22Rv1 (cell line): ENCODE results near the gene GABRB1.

Experiments
- ZFX ChIP-seq: fragments of 450-650 bp; IDR thresholded peaks from 2 replicates; pipeline ENCODE4 v1.6.1; 2017; ENCODE audit warnings: antibody characterized with exemption, borderline replicate concordance
- TF ChIP-seq, protein P1 (sequence below): fragments of 450-650 bp; IDR thresholded peaks from 2 replicates; pipeline ENCODE4 v1.5.1; 2017; ENCODE audit warnings: mild to moderate bottlenecking

DNA sequence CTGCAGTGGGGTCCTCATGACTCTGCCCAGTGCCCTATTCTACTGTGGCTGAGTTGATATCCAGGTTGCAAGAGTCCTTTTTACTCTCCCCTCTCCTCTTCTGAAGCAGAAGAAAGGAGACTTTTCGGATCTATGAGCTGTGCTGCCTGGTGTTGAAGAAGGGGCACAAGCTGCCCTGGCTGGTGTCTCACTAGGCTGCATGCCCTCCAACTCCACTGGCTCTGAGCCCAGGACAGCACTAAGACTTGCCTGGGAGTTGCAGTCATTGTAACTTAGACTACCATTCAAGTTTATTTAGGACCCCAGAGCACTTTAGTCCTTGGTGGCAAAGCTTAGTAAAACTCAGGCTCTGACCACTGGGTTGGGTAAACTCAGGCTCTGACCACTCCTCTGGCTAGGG, 89.4 kb downstream of the GABRB1 start:
- TF ChIP-seq, protein P1, sequence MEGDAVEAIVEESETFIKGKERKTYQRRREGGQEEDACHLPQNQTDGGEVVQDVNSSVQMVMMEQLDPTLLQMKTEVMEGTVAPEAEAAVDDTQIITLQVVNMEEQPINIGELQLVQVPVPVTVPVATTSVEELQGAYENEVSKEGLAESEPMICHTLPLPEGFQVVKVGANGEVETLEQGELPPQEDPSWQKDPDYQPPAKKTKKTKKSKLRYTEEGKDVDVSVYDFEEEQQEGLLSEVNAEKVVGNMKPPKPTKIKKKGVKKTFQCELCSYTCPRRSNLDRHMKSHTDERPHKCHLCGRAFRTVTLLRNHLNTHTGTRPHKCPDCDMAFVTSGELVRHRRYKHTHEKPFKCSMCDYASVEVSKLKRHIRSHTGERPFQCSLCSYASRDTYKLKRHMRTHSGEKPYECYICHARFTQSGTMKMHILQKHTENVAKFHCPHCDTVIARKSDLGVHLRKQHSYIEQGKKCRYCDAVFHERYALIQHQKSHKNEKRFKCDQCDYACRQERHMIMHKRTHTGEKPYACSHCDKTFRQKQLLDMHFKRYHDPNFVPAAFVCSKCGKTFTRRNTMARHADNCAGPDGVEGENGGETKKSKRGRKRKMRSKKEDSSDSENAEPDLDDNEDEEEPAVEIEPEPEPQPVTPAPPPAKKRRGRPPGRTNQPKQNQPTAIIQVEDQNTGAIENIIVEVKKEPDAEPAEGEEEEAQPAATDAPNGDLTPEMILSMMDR, result no peak
- no peak for TF ChIP-seq ZFX
